ENCODE measurements around the gene ADAMTSL5.

The ADAMTSL5 gene

DNA sequence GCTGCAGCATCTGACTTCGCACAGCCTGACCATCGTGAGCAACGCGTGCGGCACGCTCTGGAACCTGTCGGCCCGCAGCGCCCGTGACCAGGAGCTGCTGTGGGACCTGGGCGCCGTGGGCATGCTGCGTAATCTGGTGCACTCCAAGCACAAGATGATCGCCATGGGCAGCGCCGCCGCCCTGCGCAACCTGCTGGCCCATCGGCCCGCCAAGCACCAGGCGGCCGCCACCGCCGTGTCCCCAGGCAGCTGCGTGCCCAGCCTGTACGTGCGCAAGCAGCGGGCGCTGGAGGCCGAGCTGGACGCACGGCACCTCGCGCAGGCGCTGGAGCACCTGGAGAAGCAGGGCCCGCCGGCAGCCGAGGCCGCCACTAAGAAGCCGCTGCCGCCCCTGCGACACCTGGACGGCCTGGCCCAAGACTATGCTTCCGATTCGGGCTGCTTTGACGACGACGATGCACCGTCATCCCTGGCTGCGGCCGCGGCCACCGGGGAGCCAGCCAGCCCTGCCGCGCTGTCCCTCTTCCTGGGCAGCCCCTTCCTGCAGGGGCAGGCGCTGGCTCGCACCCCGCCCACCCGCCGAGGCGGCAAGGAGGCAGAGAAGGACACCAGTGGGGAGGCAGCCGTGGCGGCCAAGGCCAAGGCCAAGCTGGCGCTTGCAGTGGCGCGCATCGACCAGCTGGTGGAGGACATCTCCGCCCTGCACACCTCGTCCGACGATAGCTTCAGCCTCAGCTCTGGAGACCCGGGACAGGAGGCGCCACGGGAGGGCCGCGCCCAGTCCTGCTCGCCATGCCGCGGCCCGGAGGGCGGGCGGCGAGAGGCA is 47.4 kb downstream of the ADAMTSL5 start:
- Mint-ChIP-seq H3K4me1 (ENCODE audit: low read depth) (peaks cover 2% of the 10 kb centered on the region), H3K9me3 (ENCODE audit: low read depth) (no peaks in the 10 kb centered on the region), H3K27me3 (no peaks in the 10 kb centered on the region), H3K4me3 (no peak overlapping the region), H3K36me3 (no peaks in the 10 kb centered on the region), H3K27ac (no peak overlapping the region)

DNA sequence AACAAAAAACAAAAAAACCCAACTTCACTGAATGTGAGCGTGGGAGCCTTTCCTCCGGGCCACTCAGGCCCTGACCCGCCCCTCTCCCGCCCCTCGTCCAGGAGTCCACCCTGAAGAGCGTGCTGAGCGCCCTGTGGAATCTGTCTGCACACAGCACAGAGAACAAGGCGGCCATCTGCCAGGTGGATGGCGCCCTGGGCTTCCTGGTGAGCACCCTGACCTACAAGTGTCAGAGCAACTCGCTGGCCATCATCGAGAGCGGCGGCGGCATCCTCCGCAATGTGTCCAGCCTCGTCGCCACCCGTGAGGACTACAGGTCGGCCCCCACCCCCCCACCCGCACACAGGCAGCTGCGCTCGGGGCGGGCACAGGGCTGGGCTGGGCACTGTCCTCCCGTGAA is 51.0 kb downstream of the ADAMTSL5 start:
- peaks cover 4% of the 10 kb centered on the region for H3K4me1 Mint-ChIP-seq (ENCODE audit: low read depth)
- no peaks in the 10 kb centered on the region for H3K9me3 Mint-ChIP-seq (ENCODE audit: low read depth)
- H3K4me3 Mint-ChIP-seq = no peak overlapping the region
- H3K27ac Mint-ChIP-seq = no peak overlapping the region
- no peaks in the 10 kb centered on the region for H3K27me3 Mint-ChIP-seq
- H3K36me3 Mint-ChIP-seq = no peaks in the 10 kb centered on the region

DNA sequence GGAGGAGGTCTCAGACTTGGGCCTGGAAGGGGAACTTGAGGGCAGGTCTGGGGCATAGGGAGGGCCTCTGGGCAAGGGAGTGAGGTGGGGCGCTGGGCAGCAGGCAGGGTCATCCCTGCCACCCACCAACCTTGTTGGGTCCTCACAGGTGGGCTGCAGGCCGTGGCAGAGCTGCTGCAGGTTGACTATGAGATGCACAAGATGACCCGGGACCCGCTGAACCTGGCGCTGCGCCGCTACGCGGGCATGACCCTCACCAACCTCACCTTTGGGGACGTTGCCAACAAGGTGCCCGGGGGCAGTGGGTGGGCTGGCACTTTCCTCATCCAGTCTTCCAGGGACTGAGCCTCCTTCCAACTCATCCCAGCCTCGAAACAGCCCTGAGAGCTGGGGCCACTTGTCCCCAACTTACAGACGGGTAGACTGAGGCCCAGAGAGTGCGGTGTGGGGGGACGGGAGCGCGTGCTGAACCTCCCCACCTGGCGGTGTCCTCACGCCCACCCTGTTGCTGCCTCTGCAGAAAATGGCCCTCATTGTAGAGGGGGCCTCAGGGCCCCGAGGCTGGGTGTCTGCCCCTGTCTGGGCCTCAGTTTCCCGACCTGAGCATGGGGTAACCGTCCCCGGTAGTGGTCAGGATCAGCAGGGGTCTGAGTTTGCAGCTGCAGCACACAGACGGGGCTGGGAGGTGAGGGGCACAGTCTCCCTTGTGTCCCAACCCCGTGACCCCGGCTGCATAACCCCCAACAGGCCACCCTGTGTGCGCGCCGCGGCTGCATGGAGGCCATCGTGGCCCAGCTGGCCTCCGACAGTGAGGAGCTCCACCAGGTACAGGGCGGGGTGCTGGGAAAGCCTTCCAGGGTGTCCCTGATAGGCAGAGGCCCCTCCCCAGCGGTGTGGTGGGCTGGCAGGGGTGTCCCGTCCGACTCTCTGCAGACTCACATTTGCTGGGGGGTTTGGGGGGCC is 52.5 kb downstream of the ADAMTSL5 start:
- no peak overlapping the region for H3K27ac Mint-ChIP-seq
- peaks cover 8% of the 10 kb centered on the region for H3K4me1 Mint-ChIP-seq (ENCODE audit: low read depth)
- H3K27me3 Mint-ChIP-seq = peaks cover 3% of the 10 kb centered on the region
- H3K9me3 Mint-ChIP-seq (ENCODE audit: low read depth) = no peaks in the 10 kb centered on the region
- no peaks in the 10 kb centered on the region for H3K36me3 Mint-ChIP-seq
- no peak overlapping the region for H3K4me3 Mint-ChIP-seq

DNA sequence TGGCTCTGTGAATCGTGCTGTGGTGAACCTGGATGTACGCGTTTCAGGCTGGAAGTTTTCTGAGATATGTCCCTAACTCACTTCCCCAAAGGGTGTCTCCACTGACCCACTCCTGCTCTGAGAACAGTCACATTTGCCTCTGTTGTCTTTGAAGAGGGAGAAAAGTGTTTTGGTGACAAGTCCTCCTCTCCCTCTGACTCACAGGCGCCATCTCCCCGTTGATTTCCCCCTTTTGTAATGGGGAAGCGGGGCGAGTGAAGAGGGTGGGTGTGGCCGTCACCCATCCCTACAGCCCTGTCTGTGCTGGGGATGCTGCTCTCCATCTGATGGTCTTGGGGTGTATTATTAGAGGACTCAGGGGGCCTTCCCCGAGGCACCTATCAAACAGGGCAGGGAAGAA is 53.3 kb downstream of the ADAMTSL5 start:
- H3K27ac Mint-ChIP-seq = no peak overlapping the region
- no peaks in the 10 kb centered on the region for H3K36me3 Mint-ChIP-seq
- peaks cover 3% of the 10 kb centered on the region for H3K27me3 Mint-ChIP-seq

DNA sequence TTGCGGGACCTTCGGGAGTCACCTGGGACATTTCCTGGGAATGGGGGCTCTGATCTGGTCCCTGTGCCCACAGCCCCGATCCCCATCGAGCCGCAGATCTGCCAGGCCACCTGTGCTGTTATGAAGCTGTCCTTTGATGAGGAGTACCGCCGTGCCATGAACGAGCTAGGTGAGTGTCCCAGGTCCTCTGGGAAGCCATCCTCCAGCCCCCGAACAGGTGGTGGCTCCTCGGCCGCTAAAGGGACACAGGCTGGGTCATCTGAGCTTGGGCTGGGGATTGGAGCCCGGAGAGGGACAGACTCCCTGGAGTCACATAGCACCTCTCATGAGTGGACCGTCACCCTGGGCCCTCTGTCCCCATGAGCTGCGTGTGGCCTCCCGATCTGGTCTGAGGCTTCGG is 54.9 kb downstream of the ADAMTSL5 start:
- Mint-ChIP-seq H3K4me3 (no peak overlapping the region), H3K9me3 (ENCODE audit: low read depth) (no peaks in the 10 kb centered on the region)

More for the DNA sequence above, 53.3 kb downstream of the ADAMTSL5 start:
- no peaks in the 10 kb centered on the region for H3K9me3 Mint-ChIP-seq (ENCODE audit: low read depth)
- H3K4me3 Mint-ChIP-seq = no peak overlapping the region
- peaks cover 12% of the 10 kb centered on the region for H3K4me1 Mint-ChIP-seq (ENCODE audit: low read depth)

DNA sequence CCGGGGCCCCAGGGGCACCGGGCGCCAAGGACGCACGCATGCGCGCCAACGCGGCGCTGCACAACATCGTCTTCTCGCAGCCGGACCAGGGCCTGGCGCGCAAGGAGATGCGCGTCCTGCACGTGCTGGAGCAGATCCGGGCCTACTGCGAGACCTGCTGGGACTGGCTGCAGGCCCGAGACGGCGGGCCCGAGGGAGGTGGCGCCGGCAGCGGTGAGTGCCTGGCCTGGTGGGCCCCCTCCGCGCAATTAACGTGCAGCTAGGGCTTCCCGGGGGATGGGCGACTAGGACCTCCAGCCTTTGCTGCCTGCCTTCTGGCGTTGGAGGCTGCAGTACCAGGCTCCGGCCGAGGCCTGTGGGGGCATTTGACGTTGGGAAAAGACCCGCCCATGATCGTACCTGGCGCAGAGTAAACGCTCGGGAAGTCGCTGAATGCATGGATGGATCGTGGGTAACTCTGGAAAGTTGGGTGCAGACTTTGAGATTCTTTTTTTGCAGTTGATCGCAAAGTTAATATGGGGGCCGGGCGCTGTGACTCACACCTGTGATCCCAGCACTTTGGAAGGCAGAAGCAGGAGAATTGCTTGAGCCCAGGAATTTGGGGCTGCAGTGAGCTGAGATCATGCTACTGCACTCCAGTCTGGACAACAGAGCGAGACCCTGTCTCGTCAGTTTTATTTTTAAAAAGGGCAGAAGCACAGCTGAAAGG is 55.6 kb downstream of the ADAMTSL5 start:
- no peaks in the 10 kb centered on the region for H3K9me3 Mint-ChIP-seq (ENCODE audit: low read depth)
- H3K36me3 Mint-ChIP-seq = no peaks in the 10 kb centered on the region
- no peak overlapping the region for H3K27ac Mint-ChIP-seq
- H3K4me3 Mint-ChIP-seq = no peak overlapping the region
- H3K27me3 Mint-ChIP-seq = peaks cover 9% of the 10 kb centered on the region
- H3K4me1 Mint-ChIP-seq (ENCODE audit: low read depth) = peaks cover 14% of the 10 kb centered on the region

More for the DNA sequence above, 54.9 kb downstream of the ADAMTSL5 start:
- Mint-ChIP-seq H3K36me3 (no peaks in the 10 kb centered on the region), H3K27me3 (peaks cover 9% of the 10 kb centered on the region), H3K4me1 (ENCODE audit: low read depth) (peaks cover 14% of the 10 kb centered on the region), H3K27ac (no peak overlapping the region)

DNA sequence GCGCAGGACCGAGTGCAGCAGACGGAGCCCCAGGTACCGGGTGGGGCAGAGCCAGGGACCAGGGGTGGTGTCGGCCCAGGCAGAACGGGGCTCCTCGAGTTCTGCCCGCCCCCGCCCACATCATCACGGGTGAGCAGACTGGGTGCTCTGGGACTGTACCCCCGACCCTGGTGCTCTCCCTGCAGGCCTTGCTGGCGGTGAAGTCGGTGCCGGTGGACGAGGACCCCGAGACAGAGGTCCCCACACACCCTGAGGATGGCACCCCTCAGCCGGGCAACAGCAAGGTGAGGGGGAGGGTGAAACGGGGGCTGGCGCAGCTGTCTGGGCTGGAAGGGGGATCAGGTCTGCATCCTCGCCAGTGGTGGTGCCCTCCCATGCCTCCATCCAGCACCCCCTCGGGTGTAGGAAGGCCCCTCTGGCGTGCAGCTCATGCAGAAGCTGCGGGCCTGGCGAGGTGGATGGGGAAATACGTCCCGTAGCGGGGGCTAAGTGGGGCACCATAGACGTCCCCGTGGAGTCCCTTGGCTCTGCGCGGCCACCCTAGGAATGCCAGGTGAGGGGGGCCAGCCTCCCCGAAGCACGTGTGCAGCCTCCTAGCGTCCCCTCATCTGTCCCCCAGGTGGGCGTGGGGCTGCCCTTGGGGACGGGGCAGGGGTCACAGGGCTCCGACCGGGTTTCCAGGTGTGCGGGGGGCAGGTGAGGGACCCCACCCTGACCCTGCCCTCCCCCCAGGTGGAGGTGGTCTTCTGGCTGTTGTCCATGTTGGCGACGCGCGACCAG is 56.5 kb downstream of the ADAMTSL5 start:
- Mint-ChIP-seq H3K4me1 (ENCODE audit: low read depth) (peaks cover 14% of the 10 kb centered on the region), H3K27ac (no peak overlapping the region), H3K9me3 (ENCODE audit: low read depth) (no peaks in the 10 kb centered on the region), H3K36me3 (no peaks in the 10 kb centered on the region), H3K27me3 (peaks cover 9% of the 10 kb centered on the region), H3K4me3 (no peak overlapping the region)

DNA sequence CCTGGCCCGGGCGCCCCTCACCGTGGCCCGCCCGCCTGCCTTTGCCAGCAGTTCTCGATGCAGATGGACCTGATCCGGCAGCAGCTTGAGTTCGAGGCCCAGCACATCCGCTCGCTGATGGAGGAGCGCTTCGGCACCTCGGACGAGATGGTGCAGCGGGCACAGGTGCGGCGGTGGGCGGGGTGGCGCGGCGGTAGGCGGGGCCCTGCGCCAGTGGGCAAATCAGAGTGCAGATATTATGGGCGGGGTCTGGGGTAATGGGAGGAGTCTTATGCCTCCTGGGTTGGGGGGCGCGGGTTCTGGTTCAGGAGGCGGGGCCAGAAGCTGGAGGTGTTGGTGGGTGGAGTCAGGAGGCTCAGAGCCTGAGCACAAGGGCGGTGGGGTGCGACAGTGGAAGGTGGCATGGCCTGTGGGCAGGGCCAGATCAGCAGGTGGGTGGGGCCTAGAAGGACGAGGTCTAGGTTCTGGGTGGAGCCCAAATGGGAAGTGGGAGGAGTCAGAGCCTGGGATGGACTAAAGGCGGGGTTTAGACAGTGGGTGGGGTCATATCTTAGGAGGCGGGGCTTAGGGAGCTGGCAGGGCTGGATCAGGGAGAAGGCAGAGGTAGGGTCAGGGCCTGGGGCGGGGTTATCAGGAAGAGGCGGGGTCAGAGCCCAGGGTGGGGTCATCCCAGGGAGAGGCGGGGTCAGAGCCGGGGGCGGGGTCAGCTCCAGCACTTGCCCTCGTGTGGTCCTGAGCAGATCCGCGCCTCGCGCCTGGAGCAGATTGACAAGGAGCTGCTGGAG is 57.3 kb downstream of the ADAMTSL5 start:
- Mint-ChIP-seq H3K27ac (no peak overlapping the region), H3K9me3 (ENCODE audit: low read depth) (no peaks in the 10 kb centered on the region), H3K27me3 (peaks cover 16% of the 10 kb centered on the region), H3K4me1 (ENCODE audit: low read depth) (peaks cover 14% of the 10 kb centered on the region), H3K4me3 (peak overlapping the region; percentile 64), H3K36me3 (no peaks in the 10 kb centered on the region)
